Tibial nerve (tissue), 4 donors: ENCODE data around the gene EFNA5.

Source experiments
- EP300 ChIP-seq, 2 donors: sonication (generic); formaldehyde crosslinking; IDR thresholded peaks; one replicate each; pipeline ENCODE4 v1.6.1; 2017; ENCODE audit warnings: antibody characterized with exemption in 2 of 2, mild to moderate bottlenecking in 1 of 2
- POLR2A ChIP-seq, 2 donors: fragments of 450-650 bp; IDR thresholded peaks; one replicate each; pipeline ENCODE4 v1.6.1; 2017; ENCODE audit warnings: antibody characterized with exemption in 2 of 2, mild to moderate bottlenecking in 2 of 2, moderate library complexity in 2 of 2
- TF ChIP-seq, protein P1 (sequence below), 5 experiments: fragments of 200-600 bp in 3 of 5; fragments of 450-650 bp in 2 of 5; sonication (generic) in 3 of 5; IDR thresholded peaks; one replicate each; pipeline ENCODE4 v1.5.1; 2016 to 2019; ENCODE audit warnings: antibody characterized with exemption in 5 of 5, mild to moderate bottlenecking in 3 of 5, moderate library complexity in 2 of 5

DNA sequence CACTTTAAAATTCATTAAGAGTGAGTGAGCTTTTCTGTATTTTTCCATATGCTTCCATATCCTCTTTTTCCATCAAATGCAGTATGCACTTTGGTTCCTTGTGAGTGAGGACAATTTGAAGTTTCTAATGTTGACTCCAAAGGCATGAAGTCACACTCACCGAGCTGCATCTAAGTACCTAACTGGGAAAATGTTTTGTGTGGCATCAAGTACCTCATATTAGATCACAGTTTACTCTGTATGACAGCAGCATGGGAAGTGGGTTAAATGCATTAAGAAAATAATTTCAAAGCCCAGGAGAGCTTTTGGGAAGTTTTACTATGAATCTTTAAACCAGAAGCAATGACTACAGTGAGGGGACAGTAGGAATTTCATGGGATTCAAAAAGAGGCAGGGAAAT lies 207.0 kb downstream of the EFNA5 start:
- TF ChIP-seq POLR2A (IDR thresholded peaks at IDR 0.05) (no peak), EP300 (IDR thresholded peaks at IDR 0.05) (no peak)
- TF ChIP-seq, protein P1, sequence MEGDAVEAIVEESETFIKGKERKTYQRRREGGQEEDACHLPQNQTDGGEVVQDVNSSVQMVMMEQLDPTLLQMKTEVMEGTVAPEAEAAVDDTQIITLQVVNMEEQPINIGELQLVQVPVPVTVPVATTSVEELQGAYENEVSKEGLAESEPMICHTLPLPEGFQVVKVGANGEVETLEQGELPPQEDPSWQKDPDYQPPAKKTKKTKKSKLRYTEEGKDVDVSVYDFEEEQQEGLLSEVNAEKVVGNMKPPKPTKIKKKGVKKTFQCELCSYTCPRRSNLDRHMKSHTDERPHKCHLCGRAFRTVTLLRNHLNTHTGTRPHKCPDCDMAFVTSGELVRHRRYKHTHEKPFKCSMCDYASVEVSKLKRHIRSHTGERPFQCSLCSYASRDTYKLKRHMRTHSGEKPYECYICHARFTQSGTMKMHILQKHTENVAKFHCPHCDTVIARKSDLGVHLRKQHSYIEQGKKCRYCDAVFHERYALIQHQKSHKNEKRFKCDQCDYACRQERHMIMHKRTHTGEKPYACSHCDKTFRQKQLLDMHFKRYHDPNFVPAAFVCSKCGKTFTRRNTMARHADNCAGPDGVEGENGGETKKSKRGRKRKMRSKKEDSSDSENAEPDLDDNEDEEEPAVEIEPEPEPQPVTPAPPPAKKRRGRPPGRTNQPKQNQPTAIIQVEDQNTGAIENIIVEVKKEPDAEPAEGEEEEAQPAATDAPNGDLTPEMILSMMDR (IDR thresholded peaks at IDR 0.05), result no peak
